GM06990 (cell line): ENCODE results near the gene AP1B1.
A peak's percentile ranks its signal among the peaks of the same experiment; 100 is the strongest.

ENCODE experiments used
- DNase-seq: peaks from one replicate; pipeline ENCODE4 v3.0.0-alpha.2; 2011; ENCODE audit not compliant: insufficient read length; ENCODE audit errors: extremely low read depth
- H3K27me3 ChIP-seq: replicated peaks from 2 replicates; pipeline ENCODE4 v1.6.0; 2011; ENCODE audit warnings: low read length; ENCODE audit not compliant: control insufficient read depth, insufficient read depth
- H3K36me3 ChIP-seq: 2 replicates; pipeline ENCODE4 v1.5.1; 2011; ENCODE audit warnings: low read length; ENCODE audit not compliant: control insufficient read depth, insufficient read depth
- H3K4me3 ChIP-seq: replicated peaks from 2 replicates; pipeline ENCODE4 v1.5.1; 2011; ENCODE audit warnings: low read depth, mild to moderate bottlenecking, control low read depth, low read length
- TF ChIP-seq, protein P1 (sequence below): IDR thresholded peaks from 2 replicates; pipeline ENCODE4 v1.5.1; 2011; ENCODE audit warnings: low read length, control low read depth, mild to moderate bottlenecking, inconsistent platforms; ENCODE audit not compliant: insufficient read depth, poor library complexity, severe bottlenecking

The AP1B1 gene

GRCh38 chr22:29387921-29388758, at the start of gene AP1B1:
Gene AP1B1, minus strand, starts transcription at chr22:29388570. Its CDS starts 21,327 bp downstream, at chr22:29367243.
- H3K36me3 ChIP-seq, result peaks cover 5% of the 10 kb centered on the region
- TF ChIP-seq, protein P1, sequence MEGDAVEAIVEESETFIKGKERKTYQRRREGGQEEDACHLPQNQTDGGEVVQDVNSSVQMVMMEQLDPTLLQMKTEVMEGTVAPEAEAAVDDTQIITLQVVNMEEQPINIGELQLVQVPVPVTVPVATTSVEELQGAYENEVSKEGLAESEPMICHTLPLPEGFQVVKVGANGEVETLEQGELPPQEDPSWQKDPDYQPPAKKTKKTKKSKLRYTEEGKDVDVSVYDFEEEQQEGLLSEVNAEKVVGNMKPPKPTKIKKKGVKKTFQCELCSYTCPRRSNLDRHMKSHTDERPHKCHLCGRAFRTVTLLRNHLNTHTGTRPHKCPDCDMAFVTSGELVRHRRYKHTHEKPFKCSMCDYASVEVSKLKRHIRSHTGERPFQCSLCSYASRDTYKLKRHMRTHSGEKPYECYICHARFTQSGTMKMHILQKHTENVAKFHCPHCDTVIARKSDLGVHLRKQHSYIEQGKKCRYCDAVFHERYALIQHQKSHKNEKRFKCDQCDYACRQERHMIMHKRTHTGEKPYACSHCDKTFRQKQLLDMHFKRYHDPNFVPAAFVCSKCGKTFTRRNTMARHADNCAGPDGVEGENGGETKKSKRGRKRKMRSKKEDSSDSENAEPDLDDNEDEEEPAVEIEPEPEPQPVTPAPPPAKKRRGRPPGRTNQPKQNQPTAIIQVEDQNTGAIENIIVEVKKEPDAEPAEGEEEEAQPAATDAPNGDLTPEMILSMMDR, result no peak
- peak; percentile 95 for DNase-seq
- H3K27me3 ChIP-seq, result no peaks in the 10 kb centered on the region
- H3K4me3 ChIP-seq, result peak within 1 kb of the TSS; percentile 95

- no peaks in the 10 kb centered on the region for H3K36me3 ChIP-seq
- TF ChIP-seq, protein P1, result no peak
- H3K27me3 ChIP-seq, result no peaks in the 10 kb centered on the region; the same call in 1 of the 2 replicates
- no peak overlapping the region for H3K4me3 ChIP-seq
- DNase-seq, result no peak
These were observed 47.1 kb upstream of the AP1B1 start for GRCh38 chr22:29435236-29436136.

DNA sequence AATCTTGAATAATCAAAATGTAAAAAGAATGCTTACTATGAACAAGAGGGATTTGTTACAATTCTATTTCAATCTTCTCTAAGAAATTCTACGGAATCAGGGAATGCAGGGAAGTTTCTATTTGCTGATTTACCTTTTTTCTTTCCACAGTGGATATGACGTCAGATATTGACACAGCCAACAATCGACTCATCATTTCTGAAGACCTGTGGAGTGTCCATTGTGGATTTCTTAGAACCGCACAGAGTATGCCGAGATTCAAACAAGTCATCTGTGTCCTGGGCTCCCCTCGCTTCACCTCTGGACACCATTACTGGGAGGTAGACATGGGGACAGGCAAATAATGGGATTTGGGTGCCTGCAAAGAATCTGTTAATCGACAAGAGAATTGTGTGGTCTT, 45.9 kb upstream of the AP1B1 start:
- Histone ChIP-seq H3K27me3 (no peaks in the 10 kb centered on the region; the same call in 1 of the 2 replicates), H3K36me3 (no peaks in the 10 kb centered on the region), H3K4me3 (no peak overlapping the region)
- TF ChIP-seq, protein P1, result no peak
- no peak for DNase-seq

- Histone ChIP-seq H3K27me3 (no peaks in the 10 kb centered on the region; the same call in 1 of the 2 replicates), H3K36me3 (no peaks in the 10 kb centered on the region), H3K4me3 (no peak overlapping the region)
- TF ChIP-seq, protein P1, result no peak
- no peak for DNase-seq
These were observed 45.5 kb upstream of the AP1B1 start for GRCh38 chr22:29433856-29434255.

DNA sequence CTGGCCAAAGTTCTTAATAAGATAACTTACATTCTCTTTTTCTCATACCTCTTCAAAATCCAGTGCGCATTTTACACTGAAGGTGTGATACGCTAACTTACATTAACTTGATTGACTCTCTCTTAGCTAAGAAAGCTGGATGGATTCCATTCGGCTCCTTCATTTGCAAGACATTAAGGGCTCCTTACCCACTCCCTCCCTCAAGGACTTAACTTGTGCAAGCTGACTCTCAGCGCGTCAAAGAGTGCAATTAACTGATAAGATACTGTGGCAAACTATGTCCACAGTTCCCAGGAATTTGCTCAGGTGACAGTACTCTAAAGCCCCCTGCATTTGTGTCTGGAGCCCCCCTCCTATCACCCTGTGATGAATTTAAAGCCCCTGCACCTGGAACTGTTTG, 43.6 kb upstream of the AP1B1 start:
- Histone ChIP-seq H3K36me3 (no peaks in the 10 kb centered on the region), H3K4me3 (no peak overlapping the region), H3K27me3 (no peaks in the 10 kb centered on the region; the same call in 1 of the 2 replicates)
- TF ChIP-seq, protein P1, result no peak
- DNase-seq, result no peak
